Aorta (tissue), 5 donors: ENCODE results near the gene MGME1. TPM values are rescaled to one million over a fixed set of nuclear protein-coding genes. Genes with fewer than 3 reads are reported as not detected.

Source experiments
- ATAC-seq: fragments of 200-7000 bp; cut with Tn5 transposase; one replicate; pipeline ENCODE4 v1.9.1; 2022; ENCODE audit warnings: moderate library complexity; ENCODE audit not compliant: low FRiP score
- DNase-seq, 2 donors: peaks; one replicate each; pipeline ENCODE4 v3.0.0-alpha.2; 2020
- H3K27ac ChIP-seq, 2 donors: one replicate each; pipeline ENCODE4 v1.5.1; 2013; ENCODE audit warnings: low read length in 2 of 2, mild to moderate bottlenecking in 2 of 2, moderate library complexity in 2 of 2, control low read depth in 1 of 2, inconsistent platforms in 1 of 2, low read depth in 1 of 2
- H3K27me3 ChIP-seq, 2 donors: one replicate each; pipeline ENCODE4 v1.6.1; 2013; ENCODE audit warnings: control low read depth in 1 of 2, low read length in 1 of 2, mild to moderate bottlenecking in 1 of 2, moderate library complexity in 1 of 2; ENCODE audit not compliant: insufficient read depth in 2 of 2, control insufficient read depth in 1 of 2
- H3K36me3 ChIP-seq, 2 donors: one replicate each; pipeline ENCODE4 v1.6.1; 2013; ENCODE audit warnings: control low read depth in 1 of 2, low read length in 1 of 2, mild to moderate bottlenecking in 1 of 2; ENCODE audit not compliant: insufficient read depth in 2 of 2, control insufficient read depth in 1 of 2
- H3K4me1 ChIP-seq, 2 donors: one replicate each; pipeline ENCODE4 v1.6.1; 2013; ENCODE audit warnings: low read length in 2 of 2, control low read depth in 1 of 2, mild to moderate bottlenecking in 1 of 2, moderate library complexity in 1 of 2; ENCODE audit not compliant: insufficient read depth in 2 of 2, control insufficient read depth in 1 of 2
- H3K4me3 ChIP-seq, 2 donors: one replicate each; pipeline ENCODE4 v1.5.1; 2013; ENCODE audit warnings: low read length in 2 of 2, control low read depth in 1 of 2, mild to moderate bottlenecking in 1 of 2
- H3K9me3 ChIP-seq: one replicate; pipeline ENCODE4 v1.6.1; 2013; ENCODE audit warnings: mild to moderate bottlenecking, low read length; ENCODE audit not compliant: control insufficient read depth
- WGBS, 2 donors: extraction: QIAGEN DNeasy Blood & Tissue Kit; methylation state at CpG; one replicate each; pipeline ENCODE4 v1.1.7; 2013; 5-methylcytosine and 5-hydroxymethylcytosine counted together
- intact Hi-C, 2 donors: fragments of 100-400 bp; cut with DNase I; formaldehyde crosslinking; loops; one replicate each; pipeline versions ENCODE4 v1.14.2 to v1.15.0; 2022
- polyA plus RNA-seq, 2 donors: library from polyadenylated mRNA; stranded (reverse); fragments of 200-250 nt; gene quantifications; one replicate each; pipeline ENCODE4 v1.2.3, GENCODE V29; 2013
- total RNA-seq, 2 donors: library from RNA; stranded (reverse); fragmentation: NEBNext Ultra II Directional; extraction: Animal tissue kit (Norgen Biotek cat#: 25700); gene quantifications; one replicate each; pipeline ENCODE4 v1.2.1, GENCODE V29; 2021
- donor health status: healthy with polysubstance abuse.
- donor health status: Bipolar disorder and iron deficiency.
- donor health status: DM: no; HTN: no; CAD: no.
- donor health status: DM: no; HTN: no; CAD: no.
- donor health status: DM: yes; HTN: yes; CAD: no.

MGME1 gene
- total and polyA plus RNA-seq, 4 donors: 8.8 to 14.7 (median 12.1) TPM

DNA sequence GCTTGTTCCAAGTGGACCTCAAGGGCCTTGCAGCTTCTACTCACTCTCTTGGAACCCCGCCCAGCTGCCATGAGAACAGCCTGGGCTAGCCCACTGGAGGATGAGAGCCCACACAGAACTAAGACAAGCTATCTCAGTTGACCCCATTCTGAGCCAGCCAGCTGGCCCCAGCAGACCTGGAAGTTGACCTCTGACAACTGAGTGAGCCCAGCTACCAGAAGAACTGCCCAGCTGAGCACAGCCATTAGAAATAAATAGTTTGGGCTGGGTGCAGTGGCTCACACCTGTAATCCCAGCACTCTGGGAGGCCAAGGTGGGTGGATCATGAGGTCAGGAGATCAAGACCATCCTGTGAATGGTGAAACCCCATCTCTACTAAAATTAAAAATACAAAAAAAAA is 37.3 kb upstream of the MGME1 start:
- WGBS, 2 donors: 98 to 100% methylated on average over 1 of the region's 1 CpG
- intact Hi-C loops: loop anchor here in 1 of 2 donors (10.0 kb wide), 1 partner anchor 427 kb away; no protein-coding TSS in a partner anchor
- H3K9me3 ChIP-seq: no peaks in the 10 kb centered on the region
- no peak overlapping the region for H3K4me3 ChIP-seq
- H3K4me1 ChIP-seq: no peaks in the 10 kb centered on the region
- no peaks in the 10 kb centered on the region for H3K36me3 ChIP-seq
- DNase-seq: no peak
- H3K27ac ChIP-seq: no peak overlapping the region
- no peak for ATAC-seq
- H3K27me3 ChIP-seq: no peaks in the 10 kb centered on the region

DNA sequence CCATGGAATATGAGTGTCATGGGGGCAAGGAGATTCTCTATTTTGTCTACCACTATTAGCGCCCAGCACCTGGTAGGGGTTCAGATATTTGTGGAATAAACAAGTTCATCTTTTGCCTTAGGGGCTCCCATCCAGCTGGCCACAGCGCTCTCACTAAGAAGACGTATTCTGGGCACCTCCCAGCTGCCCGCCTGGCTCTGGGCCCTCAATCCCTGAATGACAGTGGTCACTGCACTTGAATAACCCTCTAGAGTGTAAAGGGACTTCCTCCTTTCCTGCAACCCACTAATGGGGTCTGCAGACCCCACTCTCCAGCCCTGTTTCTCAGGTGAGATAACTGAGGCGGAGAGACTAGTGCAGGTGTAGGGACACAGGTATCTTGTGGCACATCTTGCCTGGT is 36.4 kb upstream of the MGME1 start:
- ATAC-seq: no peak
- H3K4me3 ChIP-seq: no peak overlapping the region
- WGBS, 2 donors: 85 to 87% methylated on average over 5 of the region's 5 CpGs
- intact Hi-C loops: loop anchor here in 1 of 2 donors (10.0 kb wide), 1 partner anchor 428 kb away; no protein-coding TSS in a partner anchor
- DNase-seq: no peak
- peaks cover 0 to under 1% of the 10 kb centered on the region in 2 donors for H3K4me1 ChIP-seq
- no peaks in the 10 kb centered on the region for H3K36me3 ChIP-seq
- H3K9me3 ChIP-seq: no peaks in the 10 kb centered on the region
- no peaks in the 10 kb centered on the region for H3K27me3 ChIP-seq
- no peak overlapping the region for H3K27ac ChIP-seq

- WGBS, 2 donors: 95% methylated on average over 1 of the region's 1 CpG
- H3K4me1 ChIP-seq: peaks cover 0 to 2% of the 10 kb centered on the region in 2 donors
- no peaks in the 10 kb centered on the region for H3K36me3 ChIP-seq
- no peaks in the 10 kb centered on the region for H3K27me3 ChIP-seq
- intact Hi-C loops: loop anchor here in 1 of 2 donors (10.0 kb wide), 1 partner anchor 428 kb away; no protein-coding TSS in a partner anchor
- H3K9me3 ChIP-seq: no peaks in the 10 kb centered on the region
- no peak overlapping the region for H3K4me3 ChIP-seq
- no peak overlapping the region for H3K27ac ChIP-seq
- no peak for ATAC-seq
- no peak for DNase-seq
These were observed 35.7 kb upstream of the MGME1 start for GRCh38 chr20:17933121-17933520.

GRCh38 chr20:17933711-17934110 is 35.1 kb upstream of the MGME1 start:
- ATAC-seq (no peak), DNase-seq (no peak)
- no peaks in the 10 kb centered on the region for H3K27me3 ChIP-seq
- intact Hi-C loops: loop anchor here in 1 of 2 donors (10.0 kb wide), 1 partner anchor 429 kb away; no protein-coding TSS in a partner anchor
- H3K36me3 ChIP-seq: no peaks in the 10 kb centered on the region
- WGBS, 2 donors: 95 to 96% methylated on average over 5 of the region's 5 CpGs
- no peaks in the 10 kb centered on the region for H3K9me3 ChIP-seq
- peaks cover 0 to 2% of the 10 kb centered on the region in 2 donors for H3K4me1 ChIP-seq
- H3K27ac ChIP-seq: no peak overlapping the region
- H3K4me3 ChIP-seq: no peak overlapping the region

DNA sequence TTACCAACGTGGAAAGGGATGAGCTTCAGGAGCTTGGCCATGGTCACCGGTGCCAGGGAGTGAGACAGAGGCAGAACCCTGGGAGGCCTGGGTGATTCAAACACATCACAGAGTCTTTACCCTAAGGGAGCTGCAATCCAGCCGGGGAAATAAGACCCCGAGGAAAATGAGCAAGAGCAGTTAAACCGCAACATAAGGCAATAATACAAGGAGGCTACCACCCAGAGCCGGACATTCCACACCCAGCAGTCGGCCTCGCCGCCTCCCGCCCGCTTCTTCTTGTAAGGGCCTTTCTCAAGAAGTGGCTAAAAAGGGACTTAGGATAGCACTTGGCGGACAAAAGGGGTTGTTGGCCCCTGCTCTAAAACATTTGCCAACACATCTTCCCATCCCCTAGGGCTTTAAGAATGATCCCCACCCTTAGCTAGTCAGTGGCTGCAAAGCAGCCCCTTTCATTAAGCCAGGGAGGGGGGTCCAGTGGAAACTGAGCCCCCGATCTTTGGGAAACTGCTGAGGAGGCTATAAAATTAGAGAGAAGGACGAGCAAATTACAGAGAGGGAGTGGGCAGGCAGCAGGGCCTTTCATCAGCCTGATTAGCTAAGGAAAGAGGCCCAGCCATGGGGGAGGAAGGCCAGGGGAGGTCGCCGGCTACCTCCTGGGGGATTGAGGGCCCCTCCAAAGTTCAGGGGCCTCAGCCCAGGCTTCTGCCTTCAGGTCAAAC is 34.5 kb upstream of the MGME1 start:
- Histone ChIP-seq H3K4me3 (no peak overlapping the region), H3K27me3 (no peaks in the 10 kb centered on the region), H3K9me3 (no peaks in the 10 kb centered on the region), H3K27ac (no peak overlapping the region), H3K36me3 (no peaks in the 10 kb centered on the region), H3K4me1 (peaks cover 0 to 2% of the 10 kb centered on the region in 2 donors)
- intact Hi-C loops: loop anchor here in 1 of 2 donors (10.0 kb wide), 1 partner anchor 430 kb away; no protein-coding TSS in a partner anchor
- DNase-seq (no peak), ATAC-seq (no peak)
- WGBS, 2 donors: 83 to 86% methylated on average over 16 of the region's 16 CpGs

- intact Hi-C loops: loop anchor here in 1 of 2 donors (10.0 kb wide), 1 partner anchor 430 kb away; no protein-coding TSS in a partner anchor
- H3K4me1 ChIP-seq: peaks cover 0 to 2% of the 10 kb centered on the region in 2 donors
- H3K4me3 ChIP-seq: no peak overlapping the region
- H3K27ac ChIP-seq: no peak overlapping the region
- no peak for ATAC-seq
- no peaks in the 10 kb centered on the region for H3K27me3 ChIP-seq
- no peaks in the 10 kb centered on the region for H3K9me3 ChIP-seq
- no peaks in the 10 kb centered on the region for H3K36me3 ChIP-seq
- 94 to 96% methylated on average over 3 of the region's 3 CpGs for WGBS, 2 donors
- DNase-seq: no peak
These were observed 33.6 kb upstream of the MGME1 start for GRCh38 chr20:17935186-17935585.

DNA sequence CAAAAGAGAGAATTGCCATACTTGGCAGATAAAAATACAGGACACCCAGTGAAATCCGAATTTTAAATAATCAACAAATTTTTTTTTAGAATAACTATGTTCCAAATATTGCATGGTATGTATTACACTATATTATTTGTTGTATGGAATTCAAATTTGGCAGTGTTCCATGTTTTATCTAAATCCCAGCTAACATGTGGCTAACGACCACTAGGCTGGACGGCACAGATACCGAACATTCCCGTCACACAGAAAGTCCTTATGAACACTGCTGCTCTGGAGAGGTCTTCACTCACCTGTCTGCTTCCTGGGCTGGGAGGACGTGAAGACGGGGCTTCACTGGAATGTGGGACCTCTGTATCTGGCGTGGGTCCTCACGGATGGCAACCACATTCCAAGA is 33.1 kb upstream of the MGME1 start:
- DNase-seq (no peak), ATAC-seq (no peak)
- no peak overlapping the region for H3K27ac ChIP-seq
- intact Hi-C loops: loop anchor here in 1 of 2 donors (10.0 kb wide), 1 partner anchor 431 kb away; no protein-coding TSS in a partner anchor
- H3K36me3 ChIP-seq: no peaks in the 10 kb centered on the region
- 88 to 89% methylated on average over 9 of the region's 9 CpGs for WGBS, 2 donors
- H3K4me1 ChIP-seq: peaks cover 0 to 2% of the 10 kb centered on the region in 2 donors
- no peaks in the 10 kb centered on the region for H3K27me3 ChIP-seq
- H3K9me3 ChIP-seq: no peaks in the 10 kb centered on the region
- H3K4me3 ChIP-seq: no peak overlapping the region

DNA sequence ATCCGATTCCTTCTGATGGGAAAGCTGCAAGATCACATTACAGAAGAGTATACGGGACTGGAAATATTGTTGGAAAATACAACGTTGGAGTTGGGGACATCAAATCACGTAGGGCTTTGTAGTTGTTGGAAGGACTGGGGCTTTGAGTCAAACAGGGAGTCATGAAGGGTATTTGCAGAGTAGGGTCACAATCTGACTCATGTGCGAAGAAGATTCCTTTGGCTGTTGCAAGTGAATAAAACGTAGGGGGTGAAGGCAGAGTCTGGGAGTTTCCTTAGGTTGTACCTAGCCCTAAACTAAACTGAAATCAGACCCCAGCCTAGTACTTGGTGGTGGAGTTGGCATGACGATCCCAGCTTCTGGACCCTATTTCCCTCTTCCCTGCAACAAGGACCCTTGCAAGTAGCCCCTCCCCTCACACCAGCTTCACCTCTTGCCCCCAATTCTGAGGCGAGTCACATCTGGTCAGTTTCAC is 32.5 kb upstream of the MGME1 start:
- 14 to 16% methylated on average over 8 of the region's 8 CpGs for WGBS, 2 donors
- no peak for DNase-seq
- peak overlapping the region; percentile 1 to 72 for H3K27ac ChIP-seq
- H3K36me3 ChIP-seq: no peaks in the 10 kb centered on the region
- ATAC-seq: no peak
- H3K4me1 ChIP-seq: peaks cover 0 to 2% of the 10 kb centered on the region in 2 donors
- H3K27me3 ChIP-seq: no peaks in the 10 kb centered on the region
- intact Hi-C loops: loop anchor here in 1 of 2 donors (10.0 kb wide), 1 partner anchor 432 kb away; no protein-coding TSS in a partner anchor
- H3K9me3 ChIP-seq: no peaks in the 10 kb centered on the region
- H3K4me3 ChIP-seq: no peak overlapping the region
